ENCODE data around the gene TLE4. TPM values are rescaled to one million over a fixed set of nuclear protein-coding genes. Genes with fewer than 3 reads are reported as not detected.

TLE4 gene
- total RNA-seq, 4 donors from 2014 or later: 19.3 to 87.5 (median 41.5) TPM

- no peak for TF ChIP-seq POLR2A (IDR thresholded peaks at IDR 0.05)
- no peak for TF ChIP-seq POLR2AphosphoS5 (IDR thresholded peaks at IDR 0.05)
- TF ChIP-seq CTCF (IDR thresholded peaks at IDR 0.05): no peak
- TF ChIP-seq EP300 (IDR thresholded peaks at IDR 0.05; ENCODE audit: low read depth): no peak
- H3K27me3 ChIP-seq: no peaks in the 10 kb centered on the region
- H3K4me3 ChIP-seq: no peak overlapping the region
- H3K27ac ChIP-seq: no peak overlapping the region
- DNase-seq: no peak
- intact Hi-C loops (cut with DNase I; ENCODE audit: low total_unique reads) (no loop called here), in situ Hi-C loops (cut with MboI; ENCODE audit: low pct_ligation_motif_present in 1 of 4, low pct_unique_long_range_greater_than_20kb in 1 of 4, low sequenced_read_pairs in 3 of 4) (no loop called here)
- WGBS, 2 donors (ENCODE audit: low coverage in 1 of 2): 71 to 93% methylated on average over 1 of the region's 1 CpG
- H3K4me1 ChIP-seq: peaks cover 3 to 60% (median 23%) of the 10 kb centered on the region in 4 donors
- H3K9me3 ChIP-seq: no peaks in the 10 kb centered on the region
- H3K36me3 ChIP-seq: no peaks in the 10 kb centered on the region
Measured at GRCh38 chr9:79578891-79579290, 7.1 kb downstream of the TLE4 start.

- H3K4me1 ChIP-seq: peaks cover 0 to 55% (median 20%) of the 10 kb centered on the region in 4 donors
- no peak overlapping the region for H3K4me3 ChIP-seq
- H3K9me3 ChIP-seq: no peaks in the 10 kb centered on the region
- in situ Hi-C loops (cut with MboI; ENCODE audit: low pct_ligation_motif_present in 1 of 4, low pct_unique_long_range_greater_than_20kb in 1 of 4, low sequenced_read_pairs in 3 of 4) (no loop called here), intact Hi-C loops (cut with DNase I; ENCODE audit: low total_unique reads) (no loop called here)
- no peak overlapping the region for H3K27ac ChIP-seq
- TF ChIP-seq POLR2AphosphoS5 (IDR thresholded peaks at IDR 0.05): no peak
- TF ChIP-seq CTCF (IDR thresholded peaks at IDR 0.05): no peak
- TF ChIP-seq EP300 (IDR thresholded peaks at IDR 0.05; ENCODE audit: low read depth): no peak
- no peak for TF ChIP-seq POLR2A (IDR thresholded peaks at IDR 0.05)
- H3K36me3 ChIP-seq: no peaks in the 10 kb centered on the region
- no peaks in the 10 kb centered on the region for H3K27me3 ChIP-seq
- 91 to 100% methylated on average over 2 of the region's 2 CpGs for WGBS, 2 donors (ENCODE audit: low coverage in 1 of 2)
- DNase-seq: no peak
Measured at GRCh38 chr9:79579624-79580023, 7.9 kb downstream of the TLE4 start.

GRCh38 chr9:79580055-79580454 is 8.3 kb downstream of the TLE4 start:
- Histone ChIP-seq H3K27ac (no peak overlapping the region), H3K4me1 (peaks cover 0 to 51% (median 20%) of the 10 kb centered on the region in 4 donors), H3K4me3 (no peak overlapping the region), H3K27me3 (no peaks in the 10 kb centered on the region), H3K36me3 (no peaks in the 10 kb centered on the region), H3K9me3 (no peaks in the 10 kb centered on the region)
- DNase-seq: no peak
- WGBS, 2 donors (ENCODE audit: low coverage in 1 of 2): 95 to 97% methylated on average over 7 of the region's 7 CpGs
- TF ChIP-seq CTCF (IDR thresholded peaks at IDR 0.05) (no peak), POLR2A (IDR thresholded peaks at IDR 0.05) (no peak), EP300 (IDR thresholded peaks at IDR 0.05; ENCODE audit: low read depth) (no peak), POLR2AphosphoS5 (IDR thresholded peaks at IDR 0.05) (no peak)
- intact Hi-C loops (cut with DNase I; ENCODE audit: low total_unique reads): no loop called here
- in situ Hi-C loops (cut with MboI; ENCODE audit: low pct_ligation_motif_present in 1 of 4, low pct_unique_long_range_greater_than_20kb in 1 of 4, low sequenced_read_pairs in 3 of 4): no loop called here

- Histone ChIP-seq H3K4me3 (no peak overlapping the region), H3K4me1 (peaks cover 0 to 40% (median 20%) of the 10 kb centered on the region in 4 donors), H3K36me3 (no peaks in the 10 kb centered on the region), H3K27me3 (no peaks in the 10 kb centered on the region), H3K9me3 (no peaks in the 10 kb centered on the region), H3K27ac (no peak overlapping the region)
- in situ Hi-C loops (cut with MboI; ENCODE audit: low pct_ligation_motif_present in 1 of 4, low pct_unique_long_range_greater_than_20kb in 1 of 4, low sequenced_read_pairs in 3 of 4) (no loop called here), intact Hi-C loops (cut with DNase I; ENCODE audit: low total_unique reads) (no loop called here)
- DNase-seq: peak; percentile 15
- WGBS, 2 donors (ENCODE audit: low coverage in 1 of 2): 8 to 42% methylated on average over 3 of the region's 3 CpGs
- TF ChIP-seq POLR2AphosphoS5 (IDR thresholded peaks at IDR 0.05): no peak
- TF ChIP-seq CTCF (IDR thresholded peaks at IDR 0.05): no peak
- TF ChIP-seq POLR2A (IDR thresholded peaks at IDR 0.05): no peak
- TF ChIP-seq EP300 (IDR thresholded peaks at IDR 0.05; ENCODE audit: low read depth): no peak
Measured at GRCh38 chr9:79581388-79581787, 9.6 kb downstream of the TLE4 start.
